Left lung (tissue), 10 donors: Measurements from ENCODE around the gene SORL1. TPM values are rescaled to one million over a fixed set of nuclear protein-coding genes. Genes with fewer than 3 reads are reported as not detected.

Experiments
- ATAC-seq: fragments of 200-7000 bp; cut with Tn5 transposase; one replicate; pipeline ENCODE4 v1.9.1; 2020; ENCODE audit warnings: moderate library complexity
- DNase-seq, 4 donors: peaks; one replicate each; pipeline ENCODE4 v3.0.0-alpha.2; 2013 to 2020
- H3K27ac ChIP-seq, 2 donors: fragments of 200-600 bp; sonication (generic) in 1 of 2; one replicate each; pipeline versions ENCODE4 v1.5.0 to v1.8.0; 2020 to 2021
- H3K27me3 ChIP-seq, 2 donors: fragments of 200-600 bp; sonication (generic) in 1 of 2; one replicate each; pipeline versions ENCODE4 v1.5.0 to v1.8.0; 2020 to 2021
- H3K36me3 ChIP-seq, 2 donors: fragments of 200-600 bp; sonication (generic) in 1 of 2; one replicate each; pipeline versions ENCODE4 v1.5.0 to v1.8.0; 2020 to 2021
- H3K4me1 ChIP-seq, 2 donors: fragments of 200-600 bp; one replicate each; pipeline ENCODE4 v1.8.0; 2021
- H3K4me3 ChIP-seq, 2 donors: fragments of 200-600 bp; sonication (generic) in 1 of 2; one replicate each; pipeline versions ENCODE4 v1.5.0 to v1.8.0; 2020 to 2021; ENCODE audit warnings: mild to moderate bottlenecking in 1 of 2
- H3K9me3 ChIP-seq, 2 donors: fragments of 200-600 bp; sonication (generic) in 1 of 2; one replicate each; pipeline versions ENCODE4 v1.5.0 to v1.8.0; 2020 to 2021
- intact Hi-C, 2 donors: fragments of 100-400 bp; cut with DNase I; formaldehyde crosslinking; loops; one replicate each; pipeline versions ENCODE4 v1.11.2 to v1.14.2; 2022
- polyA plus RNA-seq, 6 donors: library from polyadenylated mRNA; unstranded; fragments of 120-200 nt; gene quantifications; one replicate each; pipeline ENCODE4 v1.2.1, GENCODE V29; 2013; ENCODE audit not compliant: insufficient read length in 6 of 6
- total RNA-seq, 2 donors: library from RNA; stranded (reverse); fragmentation: NEBNext Ultra II Directional; extraction: Animal tissue kit (Norgen Biotek cat#: 25700); gene quantifications; one replicate each; pipeline ENCODE4 v1.2.1, GENCODE V29; 2021
- TF ChIP-seq, protein P1 (sequence below), 2 donors: fragments of 200-600 bp; sonication (generic) in 1 of 2; IDR thresholded peaks; one replicate each; pipeline versions ENCODE4 v1.5.0 to v1.8.0; 2021; ENCODE audit warnings: antibody characterized with exemption in 2 of 2
- donor health status: DM: no; HTN: yes; CAD: no.
- donor health status: DM: no; HTN: no; CAD: no.

SORL1 gene
- total and polyA plus RNA-seq, 8 donors: 29.8 to 114 (median 33.4) TPM

DNA sequence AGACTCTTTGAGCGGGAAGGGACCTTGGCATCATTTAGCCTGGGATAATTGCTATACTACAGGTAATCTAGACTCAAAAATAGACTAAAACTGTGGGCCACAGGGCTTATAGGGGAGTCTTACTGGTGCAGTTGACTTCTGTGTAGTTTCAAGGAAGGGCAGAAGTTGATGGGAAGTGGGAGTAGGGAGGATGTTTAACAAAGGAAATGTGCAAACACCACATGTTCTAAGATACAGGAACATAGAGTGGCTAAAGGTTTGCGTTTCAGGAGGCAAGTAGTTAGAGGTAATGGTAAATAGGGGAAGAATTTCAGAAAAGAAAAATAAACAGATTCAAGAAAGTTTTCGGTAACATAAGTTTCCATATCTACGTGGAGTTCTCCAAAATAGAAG, 14.4 kb upstream of the SORL1 start:
- H3K27me3 ChIP-seq: no peaks in the 10 kb centered on the region
- H3K27ac ChIP-seq: peak overlapping the region in 1 of 2 donors; percentile 82
- intact Hi-C loops: no loop called here
- peaks cover 5 to 41% of the 10 kb centered on the region in 2 donors for H3K4me1 ChIP-seq
- TF ChIP-seq, protein P1, sequence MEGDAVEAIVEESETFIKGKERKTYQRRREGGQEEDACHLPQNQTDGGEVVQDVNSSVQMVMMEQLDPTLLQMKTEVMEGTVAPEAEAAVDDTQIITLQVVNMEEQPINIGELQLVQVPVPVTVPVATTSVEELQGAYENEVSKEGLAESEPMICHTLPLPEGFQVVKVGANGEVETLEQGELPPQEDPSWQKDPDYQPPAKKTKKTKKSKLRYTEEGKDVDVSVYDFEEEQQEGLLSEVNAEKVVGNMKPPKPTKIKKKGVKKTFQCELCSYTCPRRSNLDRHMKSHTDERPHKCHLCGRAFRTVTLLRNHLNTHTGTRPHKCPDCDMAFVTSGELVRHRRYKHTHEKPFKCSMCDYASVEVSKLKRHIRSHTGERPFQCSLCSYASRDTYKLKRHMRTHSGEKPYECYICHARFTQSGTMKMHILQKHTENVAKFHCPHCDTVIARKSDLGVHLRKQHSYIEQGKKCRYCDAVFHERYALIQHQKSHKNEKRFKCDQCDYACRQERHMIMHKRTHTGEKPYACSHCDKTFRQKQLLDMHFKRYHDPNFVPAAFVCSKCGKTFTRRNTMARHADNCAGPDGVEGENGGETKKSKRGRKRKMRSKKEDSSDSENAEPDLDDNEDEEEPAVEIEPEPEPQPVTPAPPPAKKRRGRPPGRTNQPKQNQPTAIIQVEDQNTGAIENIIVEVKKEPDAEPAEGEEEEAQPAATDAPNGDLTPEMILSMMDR (IDR thresholded peaks at IDR 0.05): no peak
- H3K9me3 ChIP-seq: no peaks in the 10 kb centered on the region
- no peak for DNase-seq
- no peaks in the 10 kb centered on the region for H3K36me3 ChIP-seq
- ATAC-seq: no peak
- H3K4me3 ChIP-seq: no peak overlapping the region

DNA sequence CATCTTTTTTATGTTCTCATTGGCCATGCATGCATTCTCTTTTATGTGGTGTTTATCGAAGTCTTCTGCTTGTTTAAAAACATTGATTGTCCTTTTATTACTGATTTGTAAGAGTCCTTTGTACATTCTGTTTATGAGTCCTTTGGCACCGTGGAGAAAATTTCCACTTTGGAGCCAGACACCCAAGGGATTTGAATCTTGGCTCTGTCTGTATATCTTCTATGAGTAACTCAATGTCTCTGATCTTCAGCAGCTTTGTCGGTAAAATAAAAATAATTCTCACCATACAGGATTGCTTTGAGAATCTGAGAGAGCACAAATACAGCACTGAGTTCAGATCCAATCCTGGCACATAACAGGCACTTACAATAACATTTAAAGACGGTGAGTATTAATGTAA, 12.8 kb upstream of the SORL1 start:
- Histone ChIP-seq H3K36me3 (no peaks in the 10 kb centered on the region), H3K27ac (no peak overlapping the region), H3K4me1 (peaks cover 5 to 36% of the 10 kb centered on the region in 2 donors), H3K9me3 (no peaks in the 10 kb centered on the region), H3K4me3 (no peak overlapping the region), H3K27me3 (no peaks in the 10 kb centered on the region)
- TF ChIP-seq, protein P1 (IDR thresholded peaks at IDR 0.05): no peak
- DNase-seq: no peak
- intact Hi-C loops: no loop called here
- no peak for ATAC-seq

- H3K9me3 ChIP-seq: no peaks in the 10 kb centered on the region
- H3K27me3 ChIP-seq: no peaks in the 10 kb centered on the region
- no peak for ATAC-seq
- intact Hi-C loops: no loop called here
- peaks cover 5 to 32% of the 10 kb centered on the region in 2 donors for H3K4me1 ChIP-seq
- H3K27ac ChIP-seq: no peak overlapping the region
- H3K4me3 ChIP-seq: no peak overlapping the region
- TF ChIP-seq, protein P1 (IDR thresholded peaks at IDR 0.05): no peak
- no peak for DNase-seq
- no peaks in the 10 kb centered on the region for H3K36me3 ChIP-seq
Measured at GRCh38 chr11:121439759-121440158, 12.4 kb upstream of the SORL1 start.

DNA sequence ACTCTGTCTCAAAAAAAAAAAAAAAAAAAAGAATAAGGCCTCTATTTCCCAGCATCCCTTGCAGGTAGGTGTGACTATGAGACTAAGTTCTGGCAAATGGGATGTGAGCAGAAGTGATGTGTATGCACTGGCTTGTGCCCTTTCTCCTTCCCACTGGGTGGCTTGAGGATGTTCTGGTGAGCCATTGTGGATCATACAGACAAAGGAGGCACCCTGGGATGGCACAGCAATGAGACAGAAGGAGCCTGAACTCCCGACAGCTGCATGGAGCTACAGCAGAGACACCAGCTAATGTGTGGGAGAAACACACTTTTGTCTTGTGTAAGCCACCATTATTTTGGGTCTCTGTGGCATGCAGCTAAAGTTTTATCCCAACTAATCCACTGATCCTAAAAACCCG, 10.6 kb upstream of the SORL1 start:
- no peak overlapping the region for H3K4me3 ChIP-seq
- H3K36me3 ChIP-seq: no peaks in the 10 kb centered on the region
- peaks cover 5 to 27% of the 10 kb centered on the region in 2 donors for H3K4me1 ChIP-seq
- TF ChIP-seq, protein P1 (IDR thresholded peaks at IDR 0.05): no peak
- H3K9me3 ChIP-seq: no peaks in the 10 kb centered on the region
- H3K27me3 ChIP-seq: no peaks in the 10 kb centered on the region
- intact Hi-C loops: no loop called here
- H3K27ac ChIP-seq: no peak overlapping the region
- no peak for DNase-seq
- ATAC-seq: no peak

- Histone ChIP-seq H3K36me3 (no peaks in the 10 kb centered on the region), H3K4me1 (peaks cover 0 to 33% of the 10 kb centered on the region in 2 donors), H3K9me3 (no peaks in the 10 kb centered on the region), H3K4me3 (no peak overlapping the region), H3K27me3 (no peaks in the 10 kb centered on the region), H3K27ac (no peak overlapping the region)
- ATAC-seq (no peak), DNase-seq (no peak)
- TF ChIP-seq, protein P1 (IDR thresholded peaks at IDR 0.05): no peak
- intact Hi-C loops: no loop called here
Measured at GRCh38 chr11:121443688-121444275, 8.3 kb upstream of the SORL1 start.
